GM03348 (cell line): ENCODE measurements around the gene EPHA5.

Source experiments
- DNase-seq: peaks from one replicate; pipeline ENCODE4 v3.0.0; 2012; ENCODE audit warnings: low spot score

The EPHA5 gene

DNA sequence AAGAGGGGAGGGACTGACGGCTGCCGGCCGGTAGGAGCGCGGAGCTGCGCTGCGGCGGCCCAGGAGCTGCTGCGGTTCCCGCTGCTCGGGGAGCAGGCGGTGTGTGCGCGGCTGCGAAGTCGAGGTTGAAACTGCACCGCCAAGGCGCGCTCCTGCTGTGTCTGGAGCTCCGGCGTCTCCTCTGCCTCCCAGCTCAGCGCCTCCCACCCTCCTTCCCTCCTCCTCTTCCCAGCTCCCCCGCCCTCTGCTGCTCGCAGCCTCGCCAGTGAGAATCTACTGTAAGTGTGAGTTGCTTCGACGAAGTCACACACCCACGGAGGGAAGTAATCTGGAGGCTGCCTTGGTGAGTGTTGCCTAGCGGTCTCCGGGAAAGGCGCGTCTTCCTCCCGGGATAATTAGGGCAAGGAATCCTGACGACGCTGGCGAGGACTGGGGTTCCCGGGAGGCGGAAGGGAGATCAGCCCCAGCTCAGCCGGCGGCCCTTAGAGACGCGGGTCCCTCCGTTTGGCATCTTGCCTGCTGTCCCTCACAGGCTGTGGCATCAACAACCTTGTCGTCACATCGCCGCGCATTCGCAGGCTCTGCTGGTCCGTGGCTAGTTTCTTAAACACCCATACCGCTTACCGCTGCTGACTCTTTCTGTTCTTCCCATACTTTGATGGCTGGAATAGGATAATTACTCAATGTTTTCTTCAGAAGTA is at the start of gene EPHA5:
TSS of gene EPHA5 (minus strand) at position 159 of the 701 bp plus-strand sequence. CDS start 747 bp downstream, outside the sequence.
- peak; percentile 52 for DNase-seq

DNA sequence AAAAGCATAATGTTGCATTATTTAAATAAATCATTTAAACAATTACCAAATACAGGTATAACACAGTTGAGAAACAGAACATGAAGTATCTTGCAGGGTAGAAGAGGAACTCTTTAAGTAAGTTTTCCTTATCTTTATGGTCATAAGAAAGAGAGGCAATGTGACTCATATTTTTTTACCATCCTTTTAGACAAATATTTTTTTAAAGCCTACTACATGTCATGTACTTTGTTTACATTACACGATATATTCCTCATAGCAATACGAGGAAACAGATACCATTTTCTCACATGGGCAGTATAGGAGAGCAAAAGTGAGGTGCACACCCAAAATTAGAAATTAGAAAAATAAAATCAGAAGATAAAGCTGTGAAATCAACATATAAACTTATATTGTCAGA is 49.3 kb upstream of the EPHA5 start:
- no peak for DNase-seq

DNA sequence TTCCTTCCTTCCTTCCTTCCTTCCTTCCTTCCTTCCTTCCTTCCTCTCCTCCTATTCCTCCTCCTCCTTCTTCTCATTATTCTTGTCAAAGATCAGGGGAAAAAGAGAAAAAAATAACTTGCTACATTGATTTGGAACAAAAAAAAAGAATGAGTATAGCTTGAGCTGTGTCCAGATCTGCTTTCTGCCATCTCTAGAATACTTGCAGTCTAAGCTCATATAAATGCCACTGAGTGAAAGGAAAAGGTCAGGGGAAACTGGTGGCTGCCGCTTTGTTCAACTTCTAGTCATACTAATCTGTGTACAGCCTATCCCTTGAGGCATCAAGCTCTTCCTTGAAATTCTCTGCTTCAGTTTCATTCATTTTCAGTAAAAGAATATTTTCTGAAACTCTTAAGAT is 28.3 kb upstream of the EPHA5 start:
- no peak for DNase-seq

DNA sequence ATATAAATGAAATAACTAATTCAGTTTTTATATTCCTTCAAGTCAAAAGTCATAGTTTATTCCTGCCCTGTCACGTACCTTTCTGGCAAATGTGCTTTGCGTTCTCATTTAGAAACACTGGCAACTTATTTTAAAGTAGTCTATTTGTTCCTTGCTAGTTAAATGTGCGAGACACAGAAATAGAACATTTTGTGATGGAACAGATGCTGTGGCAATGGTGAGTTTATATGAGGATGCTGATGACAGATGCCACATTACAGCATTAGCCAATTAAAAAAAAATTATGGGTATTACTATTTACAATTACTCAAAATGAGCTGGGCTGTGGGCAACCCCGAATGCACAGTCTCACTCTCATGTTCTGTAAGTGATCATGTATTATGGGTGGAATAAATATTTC is 26.1 kb upstream of the EPHA5 start:
- no peak for DNase-seq

DNA sequence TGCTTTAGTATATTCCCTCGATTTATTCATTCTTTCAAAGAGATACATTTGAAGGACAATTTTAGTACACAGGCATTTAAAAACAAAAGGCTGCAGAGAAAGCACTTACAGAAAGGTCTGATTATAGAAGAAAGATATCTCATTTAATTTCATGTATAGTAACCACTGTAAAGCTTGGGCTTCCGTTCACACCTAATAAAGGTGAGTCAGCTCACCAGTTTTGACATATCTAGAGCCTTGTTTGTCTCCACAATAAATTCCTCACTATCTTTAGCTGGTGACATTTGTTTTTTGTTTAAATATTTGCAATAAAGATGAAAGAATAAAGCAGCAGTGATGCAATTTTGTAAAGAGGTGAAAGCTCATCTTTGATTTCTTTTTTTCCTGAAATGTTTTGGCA is 1.1 kb upstream of the EPHA5 start:
- DNase-seq = no peak

DNA sequence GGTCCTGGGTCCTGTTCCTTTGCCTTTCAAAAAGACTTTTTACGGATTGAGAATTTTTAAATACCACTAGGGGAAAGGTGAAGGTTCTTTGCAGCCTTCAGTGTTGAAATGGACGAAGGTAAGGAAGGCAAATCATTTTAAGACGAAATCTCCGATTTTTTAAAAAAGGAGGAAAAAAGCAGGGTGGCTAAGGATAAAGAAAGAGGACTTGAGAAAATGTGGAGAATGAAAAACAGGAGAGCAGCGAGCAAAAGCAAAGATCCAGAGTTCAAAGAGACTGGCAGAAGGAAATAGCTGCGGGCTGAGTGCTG is 314 bp downstream of the EPHA5 start:
- no peak for DNase-seq

DNA sequence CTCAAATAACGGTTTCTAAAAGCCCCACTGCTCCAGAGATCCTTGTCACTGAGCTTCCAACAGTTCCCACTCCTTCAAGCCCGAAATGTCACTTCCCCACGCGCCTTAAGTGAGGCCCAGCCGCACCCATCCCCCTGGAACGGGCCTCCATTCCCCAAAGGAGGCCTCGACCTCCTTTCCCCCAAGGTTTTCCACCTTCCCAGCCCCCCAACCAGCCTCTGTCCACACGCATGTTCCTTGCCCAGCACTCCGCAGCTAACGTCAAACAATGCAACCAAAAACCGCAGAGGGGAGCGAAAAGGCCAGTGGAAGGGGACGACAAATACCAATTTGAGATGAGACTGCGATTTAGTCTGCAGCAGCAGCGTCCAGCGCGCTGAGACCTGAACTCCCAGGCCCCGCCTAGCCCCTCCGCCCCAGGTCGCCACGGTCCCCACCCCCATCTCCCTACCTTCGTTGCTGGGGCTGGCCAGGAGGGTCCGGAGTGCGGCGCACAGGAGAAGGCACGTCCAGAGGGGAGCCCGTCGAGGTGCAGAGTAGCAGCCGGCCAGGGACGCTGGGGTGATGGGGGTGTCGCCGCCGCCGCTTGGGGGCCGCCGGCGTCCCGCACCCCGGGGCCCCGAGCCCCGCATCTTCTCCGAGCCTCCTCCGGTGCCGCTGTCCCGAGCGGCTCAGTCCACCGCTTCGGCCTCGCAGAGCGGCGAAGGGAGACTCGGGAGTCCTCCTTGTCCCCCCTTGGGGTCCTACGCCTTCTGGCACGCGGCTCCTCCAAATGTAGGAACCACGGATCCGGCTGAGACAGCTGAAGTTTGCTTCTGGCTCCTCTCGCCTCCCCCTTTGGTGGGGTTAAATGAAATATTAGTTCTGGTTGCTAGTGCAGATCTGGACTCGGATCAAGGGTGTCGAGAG is 924 bp downstream of the EPHA5 start:
- DNase-seq = peak; percentile 3

DNA sequence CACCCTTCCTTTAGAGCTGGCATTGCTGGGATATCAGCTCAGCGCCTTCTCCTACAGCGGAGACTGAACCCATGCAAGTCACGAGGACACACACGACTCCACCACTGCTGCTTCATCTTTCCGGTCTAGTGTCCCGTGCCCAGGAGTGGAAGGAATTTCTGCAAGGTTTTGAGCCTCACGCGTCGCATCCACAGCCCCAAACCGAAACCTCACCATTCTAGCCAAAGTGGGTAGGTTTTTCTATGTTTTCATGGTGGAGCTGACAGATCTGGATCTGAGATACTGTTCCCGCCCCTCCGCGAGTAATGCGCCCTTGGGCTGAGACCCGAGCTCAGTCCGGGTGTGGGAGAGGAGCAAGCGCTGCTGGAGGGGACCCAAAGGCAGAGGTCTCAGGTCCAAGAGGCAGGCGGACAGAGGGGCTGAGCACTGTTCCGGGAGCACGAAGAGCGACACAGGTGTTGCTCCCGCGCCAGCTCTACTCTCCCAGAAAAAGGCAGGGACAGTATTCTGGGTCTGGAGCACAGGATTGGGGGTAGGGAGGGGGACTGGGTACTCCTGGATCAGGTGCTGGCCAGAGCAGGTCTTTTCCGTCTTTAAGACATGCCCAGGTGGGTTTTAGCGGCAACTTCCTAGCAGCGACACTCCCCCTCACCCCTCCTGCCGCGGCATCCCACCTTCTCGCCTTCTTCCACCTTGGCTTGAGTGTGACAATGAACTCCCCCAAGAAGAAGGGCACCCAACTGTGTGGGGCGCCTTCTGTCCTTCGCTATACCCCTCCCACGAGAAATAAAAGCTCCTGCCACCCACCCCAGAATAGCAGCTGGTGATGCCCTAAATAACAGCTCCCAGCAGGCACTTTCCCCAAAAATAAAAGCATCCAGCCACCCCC is 1.8 kb downstream of the EPHA5 start:
- DNase-seq = peak; percentile 19

DNA sequence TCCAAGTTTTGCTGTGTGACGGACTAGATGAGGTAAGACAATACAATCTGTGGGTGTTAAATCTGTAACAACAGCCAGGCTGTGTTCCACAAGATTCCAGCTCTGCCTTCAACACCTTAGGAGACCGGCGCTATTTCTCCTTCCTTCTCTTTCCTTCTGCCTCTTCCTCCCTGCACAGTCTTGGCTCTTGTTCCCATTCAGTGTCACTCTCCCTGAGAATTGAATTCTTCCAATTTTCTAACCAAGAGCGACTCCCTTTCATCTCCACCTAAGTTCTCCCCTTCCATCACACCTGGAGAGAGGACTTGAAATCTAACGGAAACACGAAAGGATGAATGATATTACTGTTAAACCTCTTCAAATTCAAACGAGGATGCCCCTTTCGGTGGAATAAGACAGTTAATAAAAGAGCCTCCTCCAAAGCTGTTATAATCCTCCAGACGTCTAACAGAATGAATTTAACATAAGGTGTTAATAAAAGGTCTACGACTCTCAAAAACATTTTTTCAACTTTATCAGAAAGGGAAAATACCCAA is 2.7 kb downstream of the EPHA5 start:
- no peak for DNase-seq

DNA sequence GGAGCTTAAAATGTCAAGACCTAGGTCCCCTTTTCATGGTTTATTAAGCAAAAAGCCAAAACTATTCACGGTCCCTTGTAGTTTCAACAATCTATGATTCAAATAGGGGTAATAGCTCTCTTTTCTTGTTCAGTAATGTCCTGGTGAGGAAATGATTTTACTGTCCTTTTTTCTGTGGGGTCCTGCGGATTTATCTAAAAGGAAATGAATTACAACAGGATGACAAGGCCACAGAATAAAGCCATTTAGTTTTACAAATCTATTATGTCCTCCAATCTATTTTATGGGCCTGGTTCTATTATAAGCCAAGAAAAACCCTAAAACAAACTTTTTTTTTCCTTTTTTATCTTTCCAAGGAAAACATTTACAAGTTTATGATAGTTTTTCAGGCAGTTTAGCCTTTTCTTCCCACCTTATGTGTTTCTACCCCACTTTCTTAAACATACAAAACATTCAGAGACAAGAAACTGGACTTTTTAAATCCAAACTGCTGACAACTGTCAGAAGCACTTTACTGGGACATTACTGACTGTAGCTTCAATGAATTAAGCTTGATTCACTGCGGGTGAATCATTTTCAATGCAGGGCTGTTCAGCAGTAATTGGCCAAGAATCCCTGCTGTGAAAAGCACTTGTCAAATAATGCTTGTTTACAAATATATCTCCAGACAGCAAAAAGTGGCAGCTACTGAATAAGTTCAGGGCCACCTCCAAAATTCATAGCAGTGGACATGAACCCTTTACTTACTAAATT is 4.3 kb downstream of the EPHA5 start:
- DNase-seq = no peak

DNA sequence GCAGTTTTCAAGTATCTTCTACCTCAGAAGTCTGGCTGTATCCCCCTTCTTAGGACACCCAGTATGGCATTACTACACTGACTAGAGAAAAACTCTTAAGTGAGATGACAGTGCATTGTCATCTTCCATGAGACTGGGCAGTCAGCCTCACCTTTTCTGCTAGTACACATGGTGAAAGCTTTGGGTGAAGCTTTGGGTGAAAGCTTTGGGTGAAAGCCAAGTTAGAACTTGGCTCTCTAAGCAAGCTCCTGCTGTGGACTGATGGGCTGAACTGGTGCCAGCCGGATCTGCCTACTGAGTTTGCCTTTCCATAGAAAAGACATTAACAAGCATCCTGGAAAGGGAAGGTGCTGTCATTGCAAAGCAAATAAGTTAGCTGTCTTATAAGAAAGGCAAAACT is 8.8 kb downstream of the EPHA5 start:
- DNase-seq = no peak

DNA sequence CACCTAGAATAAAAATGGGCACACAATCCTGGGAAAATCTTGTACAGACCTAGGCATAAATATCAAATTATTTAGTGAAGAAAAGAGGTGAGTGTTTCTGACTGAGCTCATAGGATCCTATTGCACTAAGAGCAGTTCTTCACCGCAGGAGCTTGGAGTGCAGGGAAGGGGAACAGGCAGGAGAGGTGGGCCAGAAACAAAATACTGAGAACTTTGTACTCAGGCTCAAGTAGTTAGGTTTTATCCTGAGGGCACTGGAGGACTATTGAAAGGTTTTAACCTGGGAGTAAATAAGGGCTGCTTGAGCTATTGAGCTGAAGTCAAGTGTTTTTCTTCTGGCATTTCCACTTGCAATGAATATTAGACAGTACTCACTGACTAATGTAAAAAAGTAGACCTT is 12.2 kb downstream of the EPHA5 start:
- no peak for DNase-seq

DNA sequence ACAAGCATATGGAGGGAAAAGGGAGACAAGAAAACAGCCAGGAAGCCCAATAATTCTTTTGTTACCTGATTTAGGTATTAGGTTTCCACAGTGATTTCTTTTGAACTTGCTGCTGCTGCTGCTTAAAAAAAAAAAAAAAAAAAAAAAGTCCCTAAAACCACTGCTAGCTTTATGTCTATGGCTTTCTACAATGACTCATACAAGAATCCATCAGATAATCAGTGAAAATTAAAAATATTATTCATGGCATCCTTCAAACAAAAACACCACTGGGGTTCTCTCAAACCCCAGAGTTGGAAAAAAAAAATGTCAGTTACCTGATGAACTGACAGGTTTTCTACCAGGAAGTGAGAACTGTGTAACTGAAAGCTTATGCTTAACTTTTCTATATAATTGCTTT is 14.3 kb downstream of the EPHA5 start:
- no peak for DNase-seq

DNA sequence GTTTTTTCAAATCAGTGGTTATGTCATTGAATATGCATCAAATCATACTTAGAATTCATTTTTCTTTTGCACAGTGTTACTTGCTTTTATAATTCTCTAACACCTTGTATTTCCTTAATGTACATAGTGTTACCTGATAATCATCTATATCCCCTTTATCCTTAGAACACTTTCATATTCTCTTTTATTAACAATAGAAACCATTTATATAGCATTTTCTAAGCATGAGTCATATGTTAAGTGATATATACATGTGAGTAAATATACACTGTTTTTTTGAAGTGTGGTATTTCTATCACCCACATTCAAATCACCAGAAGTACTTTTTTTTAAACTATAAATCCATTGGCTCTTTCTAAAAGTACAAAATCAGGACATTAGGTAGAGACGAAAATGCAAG is 15.3 kb downstream of the EPHA5 start:
- DNase-seq = no peak

DNA sequence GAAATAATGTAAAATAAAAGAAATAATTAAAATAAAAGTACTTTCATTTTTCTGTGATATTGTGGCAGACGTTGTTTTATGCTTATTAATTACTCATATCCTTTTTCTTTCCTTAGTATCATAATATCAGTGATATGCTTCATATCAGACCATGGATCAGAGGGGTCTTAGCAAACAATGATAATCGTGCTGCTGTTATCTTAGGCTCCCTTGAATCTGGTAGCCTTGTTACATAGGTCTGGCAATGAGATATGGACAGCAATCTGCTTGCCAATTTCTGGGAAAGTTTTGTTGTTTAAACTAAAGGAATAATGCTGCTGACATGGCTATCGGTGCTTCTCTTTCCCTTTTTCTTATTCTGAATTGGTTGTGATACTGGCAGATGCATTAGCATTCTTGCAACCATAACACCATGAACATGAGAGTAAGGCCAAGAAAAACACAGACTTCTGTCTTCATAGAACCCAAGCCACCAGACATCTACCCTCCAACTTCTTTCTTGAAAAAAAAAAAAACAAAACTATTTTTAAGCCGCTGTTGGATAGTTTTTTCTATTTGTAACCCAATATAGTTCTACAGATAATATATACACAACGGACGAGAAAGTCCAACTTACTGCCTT is 16.4 kb downstream of the EPHA5 start:
- no peak for DNase-seq

DNA sequence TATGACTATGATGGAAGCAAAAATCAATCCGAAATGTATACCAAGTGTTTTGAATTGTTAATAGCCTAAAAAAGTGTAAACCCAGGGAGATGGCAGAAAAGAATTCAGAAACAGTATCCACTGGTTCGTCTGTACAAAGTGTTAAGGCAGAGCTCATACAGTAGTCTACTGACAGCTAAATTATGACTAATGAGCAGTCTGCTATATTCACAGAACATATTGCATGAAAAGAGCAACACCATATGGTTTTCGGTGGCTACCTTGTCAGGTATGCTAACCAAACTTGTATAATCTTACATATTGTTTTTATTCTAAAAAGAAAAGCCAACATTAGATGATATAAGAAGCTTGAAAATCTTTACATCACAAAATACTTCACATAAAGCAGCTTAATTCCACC is 18.5 kb downstream of the EPHA5 start:
- DNase-seq = no peak

DNA sequence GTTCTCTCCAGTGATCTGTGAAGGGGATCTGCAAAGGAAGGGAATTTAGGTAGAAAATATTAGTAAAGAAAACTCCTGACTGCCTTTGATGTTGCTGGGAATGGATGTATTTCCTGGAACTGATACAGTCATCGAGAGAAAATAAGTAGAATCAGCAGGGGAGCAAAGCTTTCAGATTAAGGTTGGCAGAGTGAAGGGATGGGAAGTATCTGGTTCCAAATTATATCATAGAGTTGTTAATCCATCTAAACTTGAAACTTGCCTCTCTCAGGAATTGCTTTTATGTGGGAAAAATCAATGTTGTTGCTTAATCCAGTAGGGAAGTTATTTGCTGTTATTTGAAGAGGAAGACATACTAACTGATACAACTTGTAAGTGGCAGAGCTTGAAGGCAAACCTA is 19.3 kb downstream of the EPHA5 start:
- DNase-seq = no peak

DNA sequence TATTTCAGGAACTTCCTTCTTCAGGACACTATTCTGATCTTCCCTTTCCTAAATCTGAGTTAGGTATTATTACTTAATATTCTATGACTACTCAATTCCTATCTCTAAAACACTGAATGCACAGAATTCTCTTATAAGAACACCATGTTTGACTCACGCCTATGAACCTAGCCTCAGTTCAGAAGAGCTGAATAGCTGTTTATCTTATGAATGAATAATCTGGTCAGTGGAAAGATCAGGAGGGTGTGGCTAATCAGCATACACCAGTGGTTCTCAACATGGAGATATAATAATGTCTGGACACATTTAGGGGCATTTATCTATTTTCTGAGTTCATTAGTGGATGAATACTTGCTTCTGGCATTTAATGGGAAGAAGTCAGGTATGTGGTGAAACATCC is 24.2 kb downstream of the EPHA5 start:
- DNase-seq = no peak

DNA sequence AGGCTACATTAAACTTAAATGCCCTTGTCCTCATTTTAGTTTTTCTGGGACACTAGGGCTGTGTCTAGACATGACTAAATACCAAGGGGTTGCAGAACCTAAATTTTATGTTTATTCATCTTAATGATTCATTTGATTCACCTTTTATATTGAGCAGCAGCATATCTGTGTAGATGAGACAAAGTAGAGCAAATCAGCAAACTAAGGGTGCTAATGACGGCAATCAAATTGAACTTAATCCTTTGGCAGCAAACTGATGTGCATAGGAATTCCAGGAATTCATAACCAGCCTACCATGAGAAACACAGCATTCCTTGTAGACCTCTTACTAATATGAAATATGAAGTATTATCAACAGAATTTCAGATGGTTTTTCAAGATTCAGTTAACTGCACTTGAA is 25.1 kb downstream of the EPHA5 start:
- DNase-seq = peak; percentile 2

DNA sequence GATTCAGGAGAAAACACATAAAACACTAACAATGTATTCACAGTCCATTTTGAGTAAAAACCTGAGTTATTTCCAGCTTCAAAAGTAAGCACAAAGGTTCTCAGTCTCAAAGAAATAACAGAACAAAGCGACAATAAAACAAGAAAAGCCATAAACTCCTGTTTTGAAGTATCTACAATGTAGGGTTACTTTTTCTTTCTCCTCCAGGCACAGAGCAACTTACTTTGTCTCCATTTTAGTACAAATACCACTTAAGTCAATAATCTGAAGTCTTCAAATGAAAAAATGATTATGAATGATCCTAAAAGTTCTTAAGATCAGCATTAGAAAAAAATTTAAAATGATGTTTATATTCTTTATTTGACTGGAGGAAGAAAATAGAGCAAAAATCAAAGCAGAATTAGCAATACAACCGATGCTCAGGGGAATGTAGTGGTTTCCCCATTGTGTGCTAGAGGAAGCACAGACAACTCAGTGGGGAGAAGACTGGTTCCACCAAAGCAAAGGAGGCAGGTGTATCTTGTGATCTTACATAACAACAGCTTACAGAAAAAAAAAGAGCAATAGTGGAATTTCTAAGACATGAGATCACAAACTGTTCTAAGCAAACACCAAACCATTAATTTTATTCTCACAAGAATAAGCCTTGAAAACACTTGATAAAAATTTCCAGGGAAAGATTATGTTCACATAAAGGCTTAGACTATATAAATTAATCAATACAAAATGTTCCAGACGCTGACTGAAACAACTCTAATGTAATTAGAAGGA is 35.1 kb downstream of the EPHA5 start:
- DNase-seq = no peak
